Measurements from ENCODE around the gene PLN. TPM values are rescaled to one million over a fixed set of nuclear protein-coding genes. Genes with fewer than 3 reads are reported as not detected.

Gene PLN
- total and polyA plus RNA-seq, 12 donors: 0.33 to 11.2 (median 6.0) TPM

GRCh38 chr6:118588626-118589025 lies 40.5 kb downstream of the PLN start:
- H3K27ac ChIP-seq: no peak overlapping the region
- DNase-seq: no peak
- no peak for TF ChIP-seq POLR2A (IDR thresholded peaks at IDR 0.05)
- TF ChIP-seq CTCF (IDR thresholded peaks at IDR 0.05): no peak
- no peaks in the 10 kb centered on the region for H3K9me3 ChIP-seq (replicated peaks in 1 of 3)
- intact Hi-C loops (cut with DNase I): no loop called here
- no peaks in the 10 kb centered on the region for H3K27me3 ChIP-seq
- H3K4me3 ChIP-seq: no peak overlapping the region
- WGBS, 4 donors: 72 to 81% (median 74%) methylated on average over 5 of the region's 5 CpGs
- peaks cover 0 to 19% of the 10 kb centered on the region in 2 donors for H3K4me1 ChIP-seq (replicated peaks in 1 of 2)
- no peaks in the 10 kb centered on the region for H3K36me3 ChIP-seq (replicated peaks in 1 of 2)

GRCh38 chr6:118589186-118589585 lies 41.1 kb downstream of the PLN start:
- TF ChIP-seq CTCF (IDR thresholded peaks at IDR 0.05) (no peak), POLR2A (IDR thresholded peaks at IDR 0.05) (no peak)
- WGBS, 4 donors: 42 to 66% (median 57%) methylated on average over 4 of the region's 4 CpGs
- intact Hi-C loops (cut with DNase I): no loop called here
- H3K27ac ChIP-seq: no peak overlapping the region
- no peaks in the 10 kb centered on the region for H3K27me3 ChIP-seq
- no peak overlapping the region for H3K4me3 ChIP-seq
- H3K9me3 ChIP-seq (replicated peaks in 1 of 3): no peaks in the 10 kb centered on the region
- no peak for DNase-seq
- H3K4me1 ChIP-seq (replicated peaks in 1 of 2): peaks cover 0 to 19% of the 10 kb centered on the region in 2 donors
- H3K36me3 ChIP-seq (replicated peaks in 1 of 2): no peaks in the 10 kb centered on the region

GRCh38 chr6:118589649-118590365 lies 41.7 kb downstream of the PLN start:
- Histone ChIP-seq H3K36me3 (replicated peaks in 1 of 2) (no peaks in the 10 kb centered on the region), H3K4me1 (replicated peaks in 1 of 2) (peaks cover 0 to 21% of the 10 kb centered on the region in 2 donors), H3K4me3 (no peak overlapping the region), H3K9me3 (replicated peaks in 1 of 3) (no peaks in the 10 kb centered on the region), H3K27ac (no peak overlapping the region), H3K27me3 (no peaks in the 10 kb centered on the region)
- intact Hi-C loops (cut with DNase I): no loop called here
- no peak for DNase-seq
- WGBS, 4 donors: 40 to 68% (median 57%) methylated on average over 6 of the region's 6 CpGs
- no peak for TF ChIP-seq POLR2A (IDR thresholded peaks at IDR 0.05)
- no peak for TF ChIP-seq CTCF (IDR thresholded peaks at IDR 0.05)

- Histone ChIP-seq H3K4me1 (replicated peaks in 1 of 2) (peaks cover 4 to 26% of the 10 kb centered on the region in 2 donors), H3K27ac (no peak overlapping the region), H3K4me3 (no peak overlapping the region), H3K9me3 (replicated peaks in 1 of 3) (no peaks in the 10 kb centered on the region), H3K27me3 (no peaks in the 10 kb centered on the region), H3K36me3 (replicated peaks in 1 of 2) (no peaks in the 10 kb centered on the region)
- intact Hi-C loops (cut with DNase I): no loop called here
- 38 to 45% (median 42%) methylated on average over 3 of the region's 3 CpGs for WGBS, 4 donors
- DNase-seq: no peak
- TF ChIP-seq CTCF (IDR thresholded peaks at IDR 0.05) (no peak), POLR2A (IDR thresholded peaks at IDR 0.05) (no peak)
These were observed 43.8 kb downstream of the PLN start for GRCh38 chr6:118591897-118592296.
